Activated naive CD4-positive, alpha-beta T cell treated with anti-CD3 and anti-CD28 coated beads for 36 hours (primary cell): ENCODE measurements around the gene PRPF39. TPM values are rescaled to one million over a fixed set of nuclear protein-coding genes. Genes with fewer than 3 reads are reported as not detected.

Experiments used
- CTCF ChIA-PET: fragments of 350-600 bp; sonication (Branson Sonifier 250); formaldehyde crosslinking; loops from one replicate; lab custom pipeline; 2021; ENCODE audit warnings: antibody characterized with exemption; lab: Charles Lee
- DNase-seq: peaks from one replicate; pipeline ENCODE4 v3.0.0-alpha.2; 2020
- H3K27ac Mint-ChIP-seq: one replicate; pipeline ENCODE4 v1.8.0; 2021; ENCODE audit warnings: mild to moderate bottlenecking, mixed read lengths
- H3K27me3 Mint-ChIP-seq: one replicate; pipeline ENCODE4 v1.8.0; 2021; ENCODE audit warnings: low read depth, mixed read lengths
- H3K36me3 Mint-ChIP-seq: one replicate; pipeline ENCODE4 v1.8.0; 2021; ENCODE audit warnings: low read depth, mixed read lengths
- H3K4me1 Mint-ChIP-seq: one replicate; pipeline ENCODE4 v1.8.0; 2021; ENCODE audit warnings: low read depth, mixed read lengths
- H3K4me3 Mint-ChIP-seq: one replicate; pipeline ENCODE4 v1.8.0; 2021; ENCODE audit warnings: mild to moderate bottlenecking, moderate library complexity, mixed read lengths
- H3K9me3 Mint-ChIP-seq: one replicate; pipeline ENCODE4 v1.8.0; 2021; ENCODE audit warnings: mixed read lengths
- intact Hi-C: fragments of 100-400 bp; cut with micrococcal nuclease; formaldehyde crosslinking; loops from one replicate; pipeline ENCODE4 v1.15.1; 2023
- total RNA-seq, 2 experiments: library from RNA; stranded (reverse); gene quantifications; one replicate each; pipeline ENCODE4 v1.2.3, GENCODE V29; 2021

The PRPF39 gene, protein sequence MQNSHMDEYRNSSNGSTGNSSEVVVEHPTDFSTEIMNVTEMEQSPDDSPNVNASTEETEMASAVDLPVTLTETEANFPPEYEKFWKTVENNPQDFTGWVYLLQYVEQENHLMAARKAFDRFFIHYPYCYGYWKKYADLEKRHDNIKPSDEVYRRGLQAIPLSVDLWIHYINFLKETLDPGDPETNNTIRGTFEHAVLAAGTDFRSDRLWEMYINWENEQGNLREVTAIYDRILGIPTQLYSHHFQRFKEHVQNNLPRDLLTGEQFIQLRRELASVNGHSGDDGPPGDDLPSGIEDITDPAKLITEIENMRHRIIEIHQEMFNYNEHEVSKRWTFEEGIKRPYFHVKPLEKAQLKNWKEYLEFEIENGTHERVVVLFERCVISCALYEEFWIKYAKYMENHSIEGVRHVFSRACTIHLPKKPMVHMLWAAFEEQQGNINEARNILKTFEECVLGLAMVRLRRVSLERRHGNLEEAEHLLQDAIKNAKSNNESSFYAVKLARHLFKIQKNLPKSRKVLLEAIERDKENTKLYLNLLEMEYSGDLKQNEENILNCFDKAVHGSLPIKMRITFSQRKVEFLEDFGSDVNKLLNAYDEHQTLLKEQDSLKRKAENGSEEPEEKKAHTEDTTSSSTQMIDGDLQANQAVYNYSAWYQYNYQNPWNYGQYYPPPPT
- total RNA-seq: 10 to 100 TPM; 32.0 to 35.6 TPM

DNA sequence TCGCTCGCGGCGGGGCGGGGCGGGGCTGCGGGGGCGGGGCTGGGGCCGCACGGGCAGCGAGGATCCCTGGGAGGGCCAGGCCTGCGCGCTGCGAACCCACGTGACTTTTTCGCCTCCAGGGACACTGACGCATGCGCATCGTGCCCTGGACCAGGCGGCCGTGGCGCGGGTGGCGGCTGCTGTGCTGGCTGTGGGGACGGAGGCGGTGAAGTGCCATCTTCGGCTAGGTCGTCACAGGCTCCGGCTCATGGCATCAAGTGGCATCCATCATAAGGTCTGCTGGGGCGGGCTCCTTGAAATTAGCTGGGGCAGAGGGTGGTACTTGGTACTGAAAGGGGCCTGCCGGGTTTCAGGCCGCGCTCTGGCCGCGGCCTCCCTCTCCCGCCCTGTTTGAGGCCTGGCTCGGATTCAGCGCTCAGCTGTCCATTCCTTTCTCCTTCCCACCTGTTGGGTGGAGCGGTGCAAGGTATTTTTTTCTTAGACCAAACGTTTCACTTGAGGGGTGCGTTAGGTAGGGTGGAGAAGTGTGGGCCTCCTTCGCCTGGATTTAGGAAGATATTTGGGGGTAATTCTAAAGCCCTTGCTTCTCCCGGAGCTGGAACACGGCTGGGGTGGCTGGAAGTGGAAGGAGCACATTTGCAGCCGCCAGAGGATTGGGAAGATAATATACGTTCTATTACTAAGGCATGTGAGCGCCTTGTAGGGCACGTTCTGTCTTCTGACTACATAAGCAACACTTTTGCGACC, at the start of gene PRPF39:
Gene PRPF39 (plus strand): TSS at position 141 of the 747 bp plus-strand sequence. CDS start 11,124 bp downstream, outside the sequence.
- no peaks in the 10 kb centered on the region for H3K27me3 Mint-ChIP-seq
- intact Hi-C loops: loop anchor here (1.0 kb wide), 5 partner anchors 30 to 187 kb away; partner anchors contain the start of genes FKBP3, MIS18BP1 and TOGARAM1
- H3K36me3 Mint-ChIP-seq: peaks cover 14% of the 10 kb centered on the region
- DNase-seq: peak; percentile 94
- peak within 1 kb of the TSS; percentile 96 for H3K4me3 Mint-ChIP-seq
- H3K27ac Mint-ChIP-seq: peak within 1 kb of the TSS; percentile 93
- H3K4me1 Mint-ChIP-seq: peaks cover 49% of the 10 kb centered on the region
- CTCF ChIA-PET: interaction anchor here (0.6 kb wide), 1 partner anchor 127 kb away, joined by 3 read pairs; no protein-coding TSS in a partner anchor
- H3K9me3 Mint-ChIP-seq: no peaks in the 10 kb centered on the region

DNA sequence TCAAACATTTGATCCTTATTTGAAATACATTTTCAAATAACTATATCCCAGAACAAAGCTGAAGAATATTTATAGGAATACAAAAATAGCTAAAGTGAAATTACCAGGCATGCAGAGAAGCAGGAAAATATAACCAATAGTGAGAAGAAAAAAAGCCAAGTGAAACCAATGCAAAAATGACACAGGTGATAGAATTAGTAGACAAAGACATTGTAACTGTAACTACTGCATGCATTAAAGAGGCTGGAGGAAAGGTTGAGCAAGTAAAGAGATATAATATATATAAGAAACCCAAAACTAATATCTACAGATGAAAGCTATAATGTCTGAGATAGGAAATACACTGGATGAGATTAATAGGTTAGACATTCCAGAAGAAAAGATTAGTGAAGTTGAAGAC, 49.2 kb upstream of the PRPF39 start:
- no peak for DNase-seq
- Mint-ChIP-seq H3K27me3 (no peaks in the 10 kb centered on the region), H3K27ac (no peak overlapping the region), H3K4me1 (no peaks in the 10 kb centered on the region), H3K4me3 (no peak overlapping the region), H3K36me3 (peaks cover 33% of the 10 kb centered on the region), H3K9me3 (no peaks in the 10 kb centered on the region)
- intact Hi-C loops: no loop called here
- CTCF ChIA-PET: no interaction called here

DNA sequence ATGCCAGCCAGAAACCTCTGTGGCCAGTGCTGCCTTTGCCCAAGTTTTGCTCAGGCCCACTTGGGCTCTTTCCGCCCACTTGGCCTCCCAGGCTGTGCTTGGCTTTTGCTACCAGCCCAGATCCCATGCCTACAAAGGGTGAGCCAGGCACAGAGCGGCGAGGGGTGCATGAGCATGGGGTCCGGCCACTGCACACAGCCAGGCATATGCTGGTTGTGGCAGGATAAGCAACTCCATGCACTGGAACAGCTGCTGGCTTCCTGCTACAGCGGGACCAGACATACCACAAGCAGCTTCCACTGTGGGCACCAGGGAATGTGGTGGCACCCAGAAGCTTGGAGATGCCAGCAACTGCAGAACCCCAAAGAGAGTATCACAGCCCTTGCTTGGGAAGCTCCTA, 45.7 kb upstream of the PRPF39 start:
- no peak overlapping the region for H3K27ac Mint-ChIP-seq
- intact Hi-C loops: no loop called here
- H3K4me3 Mint-ChIP-seq: no peak overlapping the region
- H3K9me3 Mint-ChIP-seq: no peaks in the 10 kb centered on the region
- H3K4me1 Mint-ChIP-seq: no peaks in the 10 kb centered on the region
- H3K27me3 Mint-ChIP-seq: no peaks in the 10 kb centered on the region
- peaks cover 35% of the 10 kb centered on the region for H3K36me3 Mint-ChIP-seq
- no peak for DNase-seq
- CTCF ChIA-PET: no interaction called here

DNA sequence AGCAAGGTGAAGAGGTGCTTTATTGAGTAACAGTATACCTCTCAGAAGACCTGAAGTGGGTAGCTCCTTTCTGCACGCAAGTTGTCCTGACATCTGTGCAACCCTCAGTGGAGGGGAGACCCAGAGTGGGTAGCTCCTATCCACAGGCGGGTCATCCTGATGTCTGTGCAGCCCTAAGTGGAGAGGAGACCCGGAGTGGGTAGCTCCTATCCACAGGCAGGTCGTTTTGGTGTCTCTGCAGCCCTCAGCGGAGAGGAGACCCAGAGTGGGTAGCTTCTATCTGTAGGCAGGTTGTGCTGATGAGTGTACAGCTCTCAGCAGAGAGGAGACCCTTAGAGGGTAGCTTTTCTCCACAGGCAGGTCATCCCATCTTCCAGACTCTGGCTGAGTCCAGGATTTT, 45.1 kb upstream of the PRPF39 start:
- no peaks in the 10 kb centered on the region for H3K27me3 Mint-ChIP-seq
- CTCF ChIA-PET: no interaction called here

DNA sequence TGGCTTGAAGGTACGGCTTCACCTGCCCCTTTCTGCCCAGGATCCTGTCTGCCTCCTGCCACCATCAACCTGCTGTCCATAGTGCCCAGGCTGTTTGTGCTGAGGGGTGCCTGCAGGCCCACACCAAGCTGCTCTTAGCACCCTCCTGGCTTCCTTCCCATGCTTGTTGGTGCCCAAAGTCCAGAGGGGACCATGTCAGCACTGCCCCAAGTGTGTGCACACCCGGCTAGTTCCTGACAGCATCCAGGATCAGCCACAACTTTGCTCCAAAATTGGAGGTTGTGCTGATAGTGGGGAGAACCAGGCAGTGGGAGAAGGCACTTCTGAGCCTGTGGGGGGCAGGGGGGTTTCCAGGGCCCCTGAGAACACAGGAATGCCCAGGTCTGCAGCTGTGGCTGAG, 44.5 kb upstream of the PRPF39 start:
- Mint-ChIP-seq H3K4me1 (no peaks in the 10 kb centered on the region), H3K36me3 (peaks cover 29% of the 10 kb centered on the region), H3K27ac (no peak overlapping the region), H3K4me3 (no peak overlapping the region), H3K9me3 (no peaks in the 10 kb centered on the region), H3K27me3 (no peaks in the 10 kb centered on the region)
- CTCF ChIA-PET: no interaction called here
- no peak for DNase-seq
- intact Hi-C loops: no loop called here

More for the DNA sequence above, 45.1 kb upstream of the PRPF39 start:
- Mint-ChIP-seq H3K9me3 (no peaks in the 10 kb centered on the region), H3K4me1 (no peaks in the 10 kb centered on the region), H3K4me3 (no peak overlapping the region), H3K27ac (no peak overlapping the region), H3K36me3 (peaks cover 32% of the 10 kb centered on the region)
- intact Hi-C loops: no loop called here
- no peak for DNase-seq

DNA sequence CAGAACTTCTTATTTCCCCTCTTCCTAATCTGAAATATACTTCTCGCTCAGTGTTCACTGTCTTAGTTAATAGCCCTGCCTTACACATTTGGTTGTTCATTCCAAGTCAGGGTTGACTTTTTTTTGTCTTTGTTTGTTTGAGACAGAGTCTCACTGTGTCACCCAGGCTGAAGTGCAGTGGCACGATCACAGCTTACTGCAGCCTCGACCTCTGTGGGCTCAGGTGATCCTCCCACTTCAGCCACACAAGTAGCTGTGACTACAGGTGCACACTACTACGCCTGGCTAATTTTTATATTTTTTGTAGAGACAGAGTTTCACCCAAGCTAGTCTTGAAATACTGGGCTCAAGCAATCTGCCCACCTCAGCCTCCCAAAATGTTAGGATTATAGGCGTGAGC, 42.3 kb upstream of the PRPF39 start:
- CTCF ChIA-PET: interaction anchor here (0.6 kb wide), 1 partner anchor 95 kb away, joined by 3 read pairs; no protein-coding TSS in a partner anchor
- Mint-ChIP-seq H3K36me3 (peaks cover 22% of the 10 kb centered on the region), H3K4me1 (no peaks in the 10 kb centered on the region), H3K27ac (no peak overlapping the region), H3K27me3 (no peaks in the 10 kb centered on the region), H3K4me3 (no peak overlapping the region), H3K9me3 (no peaks in the 10 kb centered on the region)
- intact Hi-C loops: no loop called here
- no peak for DNase-seq

DNA sequence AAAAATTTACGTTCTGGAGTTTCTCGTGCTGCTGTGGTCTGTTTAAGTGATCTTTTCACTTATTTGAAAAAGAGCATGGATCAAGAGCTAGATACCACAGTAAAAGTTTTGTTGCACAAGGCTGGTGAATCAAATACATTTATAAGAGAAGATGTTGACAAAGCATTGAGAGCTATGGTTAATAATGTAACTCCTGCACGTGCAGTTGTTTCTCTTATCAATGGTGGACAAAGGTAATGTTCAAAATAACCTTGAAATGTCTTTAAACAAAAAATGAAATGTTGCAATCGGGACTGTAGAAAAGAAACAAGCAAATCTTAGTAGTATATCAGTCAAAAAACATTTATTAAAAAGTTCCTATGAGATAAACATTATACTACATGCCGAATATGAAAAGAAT, 39.3 kb upstream of the PRPF39 start:
- no peaks in the 10 kb centered on the region for H3K9me3 Mint-ChIP-seq
- intact Hi-C loops: no loop called here
- DNase-seq: no peak
- no peaks in the 10 kb centered on the region for H3K4me1 Mint-ChIP-seq
- no peak overlapping the region for H3K4me3 Mint-ChIP-seq
- H3K27ac Mint-ChIP-seq: no peak overlapping the region
- H3K36me3 Mint-ChIP-seq: peaks cover 16% of the 10 kb centered on the region
- H3K27me3 Mint-ChIP-seq: no peaks in the 10 kb centered on the region
- CTCF ChIA-PET: interaction anchor here (0.6 kb wide), 2 partner anchors 15 to 27 kb away, joined by 3 to 4 read pairs; no protein-coding TSS in a partner anchor

DNA sequence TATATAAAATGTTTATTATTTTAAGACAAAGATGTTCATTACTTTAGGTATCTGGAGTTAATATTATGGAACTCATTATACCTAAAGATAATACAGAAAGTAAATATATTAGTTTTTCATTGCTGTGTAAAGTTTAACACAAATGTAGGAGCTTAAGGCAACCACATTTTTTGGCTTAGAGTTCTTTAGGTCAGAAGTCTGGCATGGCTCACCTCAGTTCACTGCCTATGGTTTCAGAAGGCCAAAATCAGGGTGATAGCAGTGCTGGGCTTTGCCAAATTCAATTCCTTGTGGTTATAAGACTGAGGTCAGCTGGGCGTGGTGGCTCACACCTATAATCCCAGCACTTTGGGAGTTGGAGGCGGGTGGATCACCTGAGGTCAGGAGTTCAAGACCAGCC, 35.5 kb upstream of the PRPF39 start:
- Mint-ChIP-seq H3K27ac (no peak overlapping the region), H3K36me3 (peaks cover 14% of the 10 kb centered on the region), H3K27me3 (no peaks in the 10 kb centered on the region), H3K4me3 (no peak overlapping the region), H3K9me3 (no peaks in the 10 kb centered on the region), H3K4me1 (no peaks in the 10 kb centered on the region)
- no peak for DNase-seq
- intact Hi-C loops: no loop called here
- CTCF ChIA-PET: no interaction called here

DNA sequence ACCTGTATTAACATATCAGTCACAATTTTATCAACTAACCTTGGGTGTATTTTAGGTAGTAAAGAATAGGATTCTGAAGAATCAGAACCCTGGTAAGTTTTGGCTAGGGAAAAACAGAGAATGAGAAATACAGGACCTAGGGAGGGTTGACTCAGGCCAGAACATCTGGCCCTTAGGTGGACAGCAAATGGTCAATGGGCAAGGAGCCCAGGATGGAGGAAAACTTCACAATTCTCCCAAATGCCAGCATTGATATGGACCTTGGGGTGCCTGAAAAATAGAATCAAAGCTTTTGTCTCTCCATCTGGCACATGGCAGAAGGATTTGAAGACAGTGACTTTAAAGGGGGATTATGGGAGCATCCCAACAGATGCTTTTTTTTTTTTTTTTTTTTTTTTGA, 32.7 kb upstream of the PRPF39 start:
- Mint-ChIP-seq H3K27ac (no peak overlapping the region), H3K4me1 (no peaks in the 10 kb centered on the region), H3K9me3 (peaks cover 1% of the 10 kb centered on the region), H3K36me3 (peaks cover 22% of the 10 kb centered on the region), H3K27me3 (no peaks in the 10 kb centered on the region), H3K4me3 (no peak overlapping the region)
- intact Hi-C loops: no loop called here
- no peak for DNase-seq
- CTCF ChIA-PET: no interaction called here

DNA sequence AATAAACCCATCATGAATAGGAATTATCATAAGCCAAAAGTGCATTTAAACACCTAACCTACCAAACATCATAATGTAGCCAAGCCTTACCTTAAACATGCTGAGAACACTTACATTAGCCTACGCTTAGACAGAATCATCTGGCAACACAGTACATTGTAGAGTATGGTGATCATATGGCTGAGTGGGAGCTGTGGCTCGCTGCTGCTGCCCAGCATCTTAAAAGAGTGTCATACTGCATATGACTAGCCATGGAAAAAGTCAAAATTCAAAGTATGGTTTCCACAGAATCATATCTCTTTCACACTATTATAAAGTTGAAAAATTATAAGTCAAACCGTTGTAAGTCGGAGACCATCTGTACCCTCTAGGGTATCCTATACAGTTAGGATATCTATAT, 32.0 kb upstream of the PRPF39 start:
- Mint-ChIP-seq H3K4me3 (no peak overlapping the region), H3K36me3 (peaks cover 22% of the 10 kb centered on the region), H3K27ac (no peak overlapping the region), H3K9me3 (peaks cover 6% of the 10 kb centered on the region), H3K4me1 (no peaks in the 10 kb centered on the region), H3K27me3 (no peaks in the 10 kb centered on the region)
- DNase-seq: no peak
- intact Hi-C loops: no loop called here
- CTCF ChIA-PET: no interaction called here

DNA sequence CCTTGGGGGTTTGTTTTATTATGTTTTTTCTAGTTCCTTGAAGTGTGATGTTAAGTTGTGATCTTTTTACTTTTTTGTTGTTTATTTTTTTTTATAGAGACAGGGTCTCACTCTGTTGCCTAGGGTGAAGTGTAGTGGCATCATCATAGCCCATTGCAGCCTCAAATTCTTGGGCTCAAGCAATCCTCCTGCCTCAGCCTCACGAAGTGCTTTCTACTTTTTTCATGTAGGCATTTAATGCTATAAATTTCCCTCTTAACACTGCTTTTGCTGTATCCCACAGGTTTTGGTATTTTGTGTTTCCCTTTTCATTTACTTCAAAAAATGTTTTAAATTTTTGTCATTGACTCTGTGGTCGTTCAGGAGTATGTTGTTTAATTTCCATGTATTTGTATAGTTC, 26.6 kb upstream of the PRPF39 start:
- no peaks in the 10 kb centered on the region for H3K27me3 Mint-ChIP-seq
- CTCF ChIA-PET: interaction anchor here (0.7 kb wide), 1 partner anchor 11 kb away, joined by 4 read pairs; no protein-coding TSS in a partner anchor
- H3K4me3 Mint-ChIP-seq: no peak overlapping the region

DNA sequence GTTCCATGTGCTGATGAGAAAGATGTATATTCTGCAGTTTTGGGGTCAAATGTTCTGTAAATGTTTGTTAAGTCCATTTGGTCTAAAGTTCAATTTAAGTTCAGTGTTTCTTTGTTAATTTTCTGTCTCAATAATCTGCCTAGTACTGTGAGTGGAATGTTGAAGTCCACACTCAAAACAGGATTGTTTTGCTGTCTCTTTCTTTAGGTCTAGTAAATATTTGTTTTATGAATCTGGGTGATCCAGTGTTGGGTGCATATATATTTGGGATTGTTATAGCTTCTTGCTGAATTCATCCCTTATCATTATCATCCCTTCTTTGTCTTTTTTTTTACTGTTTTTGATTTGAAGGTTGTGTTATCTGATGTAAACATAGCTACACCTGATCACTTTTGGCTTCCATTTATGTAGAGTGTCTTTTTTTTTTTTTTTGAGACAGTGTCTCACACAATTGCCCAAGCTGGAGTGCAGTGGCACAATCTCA, 26.0 kb upstream of the PRPF39 start:
- DNase-seq: no peak
- Mint-ChIP-seq H3K4me3 (no peak overlapping the region), H3K36me3 (peaks cover 32% of the 10 kb centered on the region), H3K4me1 (no peaks in the 10 kb centered on the region), H3K27ac (no peak overlapping the region), H3K27me3 (no peaks in the 10 kb centered on the region), H3K9me3 (peaks cover 6% of the 10 kb centered on the region)
- intact Hi-C loops: no loop called here
- CTCF ChIA-PET: no interaction called here

More for the DNA sequence above, 26.6 kb upstream of the PRPF39 start:
- Mint-ChIP-seq H3K27ac (no peak overlapping the region), H3K4me1 (no peaks in the 10 kb centered on the region), H3K36me3 (peaks cover 32% of the 10 kb centered on the region), H3K9me3 (peaks cover 6% of the 10 kb centered on the region)
- intact Hi-C loops: no loop called here
- no peak for DNase-seq
